Measurements from ENCODE around the gene COPS8. TPM values are rescaled to one million over a fixed set of nuclear protein-coding genes. Genes with fewer than 3 reads are reported as not detected.

Gene COPS8
- total and polyA plus RNA-seq, 2 experiments from 2014 or later = 108 to 134 TPM

- Histone ChIP-seq H3K4me1 (ENCODE audit: insufficient read depth) (peaks cover 9% of the 10 kb centered on the region), H3K4me2 (no peak overlapping the region), H3K36me3 (replicated peaks; ENCODE audit: insufficient read depth, low read depth) (no peaks in the 10 kb centered on the region), H3K27ac (no peak overlapping the region), H3K4me3 (no peak overlapping the region), H3K9me3 (ENCODE audit: low read depth) (no peaks in the 10 kb centered on the region), H4K20me1 (ENCODE audit: insufficient read depth, poor library complexity, severe bottlenecking) (no peaks in the 10 kb centered on the region), H3K27me3 (no peaks in the 10 kb centered on the region), H3K79me2 (no peaks in the 10 kb centered on the region), H2AFZ (no peak overlapping the region), H3K9me2 (replicated peaks; ENCODE audit: insufficient read depth) (no peaks in the 10 kb centered on the region)
- TF ChIP-seq EZH2 (IDR thresholded peaks at IDR 0.05; ENCODE audit: borderline replicate concordance) (no peak), CTCF (IDR thresholded peaks at IDR 0.05; ENCODE audit: poor library complexity) (no peak), EZH2phosphoT487 (IDR thresholded peaks at IDR 0.05; ENCODE audit: low read depth, severe bottlenecking, unreplicated experiment) (no peak)
- WGBS (ENCODE audit: low lambda C conversion rate, missing lambda C conversion rate) = 35% methylated on average over 1 of the region's 1 CpG
- DNase-seq (ENCODE audit: low spot score) = no peak
Measured at GRCh38 chr2:237042101-237042500, 43.6 kb upstream of the COPS8 start.

GRCh38 chr2:237043866-237044265 lies 41.8 kb upstream of the COPS8 start:
- DNase-seq (ENCODE audit: low spot score) = no peak
- TF ChIP-seq EZH2phosphoT487 (IDR thresholded peaks at IDR 0.05; ENCODE audit: low read depth, severe bottlenecking, unreplicated experiment) (no peak), EZH2 (IDR thresholded peaks at IDR 0.05; ENCODE audit: borderline replicate concordance) (no peak), CTCF (IDR thresholded peaks at IDR 0.05; ENCODE audit: poor library complexity) (no peak)
- Histone ChIP-seq H3K27ac (no peak overlapping the region), H3K9me3 (ENCODE audit: low read depth) (peaks cover 8% of the 10 kb centered on the region), H3K36me3 (replicated peaks; ENCODE audit: insufficient read depth, low read depth) (no peaks in the 10 kb centered on the region), H3K79me2 (no peaks in the 10 kb centered on the region), H3K4me1 (ENCODE audit: insufficient read depth) (peaks cover 9% of the 10 kb centered on the region), H3K4me3 (no peak overlapping the region), H3K4me2 (no peak overlapping the region), H4K20me1 (ENCODE audit: insufficient read depth, poor library complexity, severe bottlenecking) (no peaks in the 10 kb centered on the region), H2AFZ (no peak overlapping the region), H3K27me3 (no peaks in the 10 kb centered on the region), H3K9me2 (replicated peaks; ENCODE audit: insufficient read depth) (no peaks in the 10 kb centered on the region)
- 75% methylated on average over 5 of the region's 5 CpGs for WGBS (ENCODE audit: low lambda C conversion rate, missing lambda C conversion rate)

GRCh38 chr2:237044281-237044680 lies 41.4 kb upstream of the COPS8 start:
- H3K36me3 ChIP-seq (replicated peaks; ENCODE audit: insufficient read depth, low read depth) = no peaks in the 10 kb centered on the region
- H3K9me2 ChIP-seq (replicated peaks; ENCODE audit: insufficient read depth) = no peaks in the 10 kb centered on the region
- H3K27me3 ChIP-seq = no peaks in the 10 kb centered on the region
- no peak overlapping the region for H3K4me2 ChIP-seq
- TF ChIP-seq EZH2phosphoT487 (IDR thresholded peaks at IDR 0.05; ENCODE audit: low read depth, severe bottlenecking, unreplicated experiment) (no peak), EZH2 (IDR thresholded peaks at IDR 0.05; ENCODE audit: borderline replicate concordance) (no peak), CTCF (IDR thresholded peaks at IDR 0.05; ENCODE audit: poor library complexity) (no peak)
- peaks cover 9% of the 10 kb centered on the region for H3K4me1 ChIP-seq (ENCODE audit: insufficient read depth)
- no peak overlapping the region for H2AFZ ChIP-seq
- H4K20me1 ChIP-seq (ENCODE audit: insufficient read depth, poor library complexity, severe bottlenecking) = no peaks in the 10 kb centered on the region
- peaks cover 9% of the 10 kb centered on the region for H3K9me3 ChIP-seq (ENCODE audit: low read depth)
- H3K4me3 ChIP-seq = no peak overlapping the region
- DNase-seq (ENCODE audit: low spot score) = no peak
- 44% methylated on average over 3 of the region's 3 CpGs for WGBS (ENCODE audit: low lambda C conversion rate, missing lambda C conversion rate)
- H3K27ac ChIP-seq = no peak overlapping the region
- H3K79me2 ChIP-seq = no peaks in the 10 kb centered on the region

- no peak overlapping the region for H3K4me2 ChIP-seq
- no peak overlapping the region for H2AFZ ChIP-seq
- H3K36me3 ChIP-seq (replicated peaks; ENCODE audit: insufficient read depth, low read depth) = no peaks in the 10 kb centered on the region
- H3K4me3 ChIP-seq = no peak overlapping the region
- H4K20me1 ChIP-seq (ENCODE audit: insufficient read depth, poor library complexity, severe bottlenecking) = no peaks in the 10 kb centered on the region
- H3K4me1 ChIP-seq (ENCODE audit: insufficient read depth) = peaks cover 9% of the 10 kb centered on the region
- peaks cover 9% of the 10 kb centered on the region for H3K9me3 ChIP-seq (ENCODE audit: low read depth)
- 73% methylated on average over 4 of the region's 4 CpGs for WGBS (ENCODE audit: low lambda C conversion rate, missing lambda C conversion rate)
- H3K9me2 ChIP-seq (replicated peaks; ENCODE audit: insufficient read depth) = no peaks in the 10 kb centered on the region
- DNase-seq (ENCODE audit: low spot score) = no peak
- H3K79me2 ChIP-seq = no peaks in the 10 kb centered on the region
- no peaks in the 10 kb centered on the region for H3K27me3 ChIP-seq
- no peak overlapping the region for H3K27ac ChIP-seq
- TF ChIP-seq EZH2 (IDR thresholded peaks at IDR 0.05; ENCODE audit: borderline replicate concordance) = no peak
- TF ChIP-seq CTCF (IDR thresholded peaks at IDR 0.05; ENCODE audit: poor library complexity) = no peak
Measured at GRCh38 chr2:237045449-237045848, 40.2 kb upstream of the COPS8 start.

All from hepatocyte (in vitro differentiated cells).